Caki2 (cell line): ENCODE results near the gene FER. TPM values are rescaled to one million over a fixed set of nuclear protein-coding genes. Genes with fewer than 3 reads are reported as not detected.
"Not testable (repeated sequence)": the region's sequence is repeated elsewhere in the genome, so short reads cannot be mapped to it uniquely, and the experiment has no call there.

Experiments
- DNase-seq: peaks from one replicate; pipeline ENCODE4 v3.0.0-alpha.2; 2015; ENCODE audit warnings: low read depth
- in situ Hi-C: cut with HindIII; loops from 2 replicates; pipeline ENCODE4 v1.10.0; 2016; ENCODE audit warnings: low sequenced_read_pairs, low pct_unique_long_range_greater_than_20kb, mixed read lengths
- total RNA-seq: library from RNA; depleted of rRNA; stranded (reverse); fragments of >200 nt; shearing (Covaris generic); gene quantifications from 2 replicates; pipeline ENCODE4 v1.2.3, GENCODE V29; 2014; ENCODE audit warnings: low replicate concordance

The FER gene
- total RNA-seq, 1 experiment from 2014 or later: 5.1 TPM

DNA sequence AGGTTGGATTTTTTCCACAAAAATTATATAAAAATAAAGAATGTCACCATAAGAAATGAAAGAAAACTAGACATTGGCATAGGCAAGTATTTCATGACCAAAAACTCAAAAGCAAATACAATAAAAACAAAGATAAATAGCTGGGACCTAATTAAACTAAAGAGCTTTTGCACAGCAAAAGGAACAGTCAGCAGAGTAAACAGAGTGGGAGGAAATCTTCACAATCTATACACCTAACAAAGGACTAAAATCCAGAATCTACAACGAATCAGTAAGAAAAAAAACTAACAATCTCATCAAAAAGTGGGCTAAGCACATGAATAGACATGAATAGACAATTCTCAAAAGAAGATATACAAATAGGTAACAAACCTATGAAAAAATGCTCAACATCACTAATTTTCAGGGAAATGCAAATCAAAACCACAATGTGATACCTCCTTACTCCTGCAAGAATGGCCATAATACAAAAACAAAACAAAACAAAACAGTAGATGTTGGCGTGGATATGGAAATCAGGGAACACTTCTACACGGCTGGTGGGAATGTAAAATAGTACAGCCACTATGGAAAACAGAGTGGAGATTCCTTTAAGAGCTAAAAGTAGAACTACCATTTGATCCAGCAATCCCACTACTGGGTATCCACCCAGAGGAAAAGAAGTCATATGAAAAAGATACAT, 94.7 kb downstream of the FER start:
- DNase-seq, in situ Hi-C loops: not testable (repeated sequence)

DNA sequence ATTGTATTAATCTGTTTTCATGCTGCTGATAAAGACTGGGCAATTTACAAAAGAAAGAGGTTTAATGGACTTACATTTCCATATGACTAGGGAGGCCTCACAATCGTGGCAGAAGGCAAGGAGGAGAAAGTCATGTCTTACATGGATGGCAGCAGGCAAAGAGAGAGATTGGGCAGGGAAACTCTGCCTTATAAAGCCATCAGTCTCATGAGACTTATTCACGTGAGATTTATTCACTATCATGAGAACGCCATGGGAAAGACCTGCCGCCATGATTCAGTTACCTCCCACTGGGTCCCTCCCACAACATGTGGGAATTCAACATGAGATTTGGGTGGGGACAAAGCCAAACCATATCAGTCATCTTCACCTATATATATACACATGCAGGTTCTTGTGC, 103.4 kb downstream of the FER start:
- DNase-seq, in situ Hi-C loops: not testable (repeated sequence)

DNA sequence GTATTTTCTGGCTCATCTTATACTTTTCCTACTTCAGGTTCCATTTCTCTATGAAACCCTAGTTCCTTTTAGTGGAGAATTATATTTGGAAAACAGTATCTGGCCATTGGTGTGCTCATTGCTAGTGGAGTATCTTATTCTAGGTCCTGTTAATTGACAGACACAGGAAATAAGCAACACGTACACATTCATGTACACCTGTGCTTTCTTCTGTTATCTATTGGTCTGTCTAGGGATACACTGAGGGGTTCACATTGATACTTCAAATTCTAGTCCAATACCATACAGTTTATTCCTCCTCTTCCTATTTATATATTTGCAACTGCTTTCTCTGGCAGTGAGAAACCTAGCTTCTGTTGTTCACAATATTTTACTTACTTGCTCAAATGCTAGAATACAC, 110.2 kb downstream of the FER start:
- in situ Hi-C loops: no loop called here
- no peak for DNase-seq

DNA sequence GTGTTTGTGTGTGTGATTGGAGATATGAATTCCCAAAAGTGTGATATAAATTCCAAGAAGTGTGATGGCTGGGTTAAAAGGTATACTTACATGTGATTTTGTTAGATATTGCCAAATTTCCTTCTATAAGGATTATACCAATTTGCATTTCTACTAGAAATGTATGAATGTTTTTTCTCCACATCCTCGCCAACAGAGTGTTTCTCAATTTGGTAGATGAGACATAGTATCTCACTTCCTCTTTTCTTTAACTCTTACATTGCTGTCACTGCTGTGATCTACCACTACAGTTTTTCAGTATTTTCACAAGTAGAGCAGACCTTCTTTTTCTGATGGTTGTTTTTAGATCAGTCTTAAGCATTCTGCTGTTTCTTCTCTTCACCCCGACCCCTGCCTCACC, 111.3 kb downstream of the FER start:
- in situ Hi-C loops: no loop called here
- DNase-seq: no peak

DNA sequence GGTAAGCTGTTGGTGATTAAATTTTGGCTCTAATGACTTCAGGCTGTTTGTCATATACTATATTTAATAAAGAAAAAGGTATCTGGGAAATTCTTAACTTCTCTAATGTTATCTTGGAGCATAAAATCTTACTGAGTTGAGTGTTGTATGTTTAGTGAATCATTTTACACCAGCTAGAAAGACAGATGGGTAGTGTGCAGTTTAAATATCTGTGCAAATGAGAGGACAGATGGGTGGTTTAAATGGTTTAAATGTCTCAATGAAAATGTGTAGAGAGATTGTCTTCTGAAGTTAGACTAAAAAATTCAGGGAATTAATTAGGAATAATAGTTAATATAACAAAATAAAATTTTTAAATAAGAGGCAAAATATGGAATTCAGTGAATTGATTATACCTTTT, 114.5 kb downstream of the FER start:
- no peak for DNase-seq
- in situ Hi-C loops: no loop called here

DNA sequence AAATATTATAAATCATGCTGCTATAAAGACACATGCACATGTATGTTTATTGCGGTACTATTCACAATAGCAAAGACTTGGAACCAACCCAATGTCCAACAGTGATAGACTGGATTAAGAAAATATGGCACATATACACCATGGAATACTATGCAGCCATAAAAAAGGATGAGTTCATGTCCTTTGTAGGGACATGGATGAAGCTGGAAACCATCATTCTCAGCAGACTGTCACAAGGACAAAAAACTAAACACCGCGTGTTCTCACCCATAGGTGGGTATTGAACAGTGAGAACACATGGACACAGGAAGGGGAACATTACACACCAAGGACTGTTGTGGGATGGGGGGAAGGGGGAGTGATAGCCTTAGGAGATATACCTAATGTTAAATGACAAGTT, 118.4 kb downstream of the FER start:
- in situ Hi-C loops, DNase-seq: not testable (repeated sequence)

DNA sequence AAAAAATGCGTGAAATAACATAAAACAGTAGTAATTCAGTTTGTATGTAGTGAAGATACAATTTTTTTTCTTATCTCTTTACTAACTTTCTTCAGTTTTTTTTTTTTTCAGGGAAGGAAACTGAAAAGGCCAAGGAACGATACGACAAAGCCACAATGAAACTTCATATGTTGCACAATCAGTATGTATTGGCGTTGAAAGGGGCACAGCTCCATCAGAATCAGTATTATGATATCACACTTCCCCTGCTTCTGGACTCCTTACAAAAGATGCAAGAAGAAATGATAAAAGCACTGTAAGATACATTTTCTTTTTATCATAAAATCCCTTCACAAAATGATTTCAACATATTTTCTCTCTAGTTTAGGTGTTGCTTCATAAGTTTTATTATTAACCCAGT, 120.0 kb downstream of the FER start:
- in situ Hi-C loops: no loop called here
- no peak for DNase-seq

DNA sequence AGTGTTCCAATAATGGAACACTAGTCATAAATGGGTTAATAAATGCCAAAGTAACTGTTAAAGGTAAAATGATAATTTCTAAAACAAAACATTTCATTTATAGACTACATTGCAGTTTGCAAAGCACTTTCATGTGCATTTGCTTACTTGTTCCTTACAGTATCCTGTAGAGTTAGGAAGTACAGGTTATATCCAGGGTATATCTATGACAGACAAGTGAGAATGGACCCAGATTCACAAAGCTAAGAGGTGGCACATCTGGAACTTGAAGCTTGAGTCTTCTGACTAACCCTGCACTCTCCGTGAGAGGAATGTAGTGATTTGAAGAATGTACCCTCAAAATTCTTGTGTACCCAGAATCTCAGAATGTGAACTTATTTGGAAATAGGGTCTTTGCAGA, 121.4 kb downstream of the FER start:
- no peak for DNase-seq
- in situ Hi-C loops: no loop called here

DNA sequence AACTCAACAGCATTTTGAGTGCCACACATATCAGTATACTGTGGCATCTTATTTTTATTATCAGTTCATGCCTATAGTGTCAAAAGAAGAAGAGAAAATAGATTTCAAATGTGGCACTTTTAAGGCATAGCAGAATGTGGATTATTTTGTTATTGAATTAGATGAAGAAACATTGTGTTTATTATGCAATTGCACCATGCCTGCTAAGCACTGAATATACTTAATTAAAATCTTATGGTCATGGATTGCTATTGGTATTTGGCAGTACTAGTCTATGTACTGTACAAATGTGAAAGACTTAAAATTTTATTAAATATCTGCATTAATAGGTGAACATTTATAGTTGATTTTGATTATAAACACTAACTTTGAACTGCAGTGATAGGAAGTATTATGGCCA, 128.8 kb downstream of the FER start:
- DNase-seq: no peak
- in situ Hi-C loops: no loop called here

DNA sequence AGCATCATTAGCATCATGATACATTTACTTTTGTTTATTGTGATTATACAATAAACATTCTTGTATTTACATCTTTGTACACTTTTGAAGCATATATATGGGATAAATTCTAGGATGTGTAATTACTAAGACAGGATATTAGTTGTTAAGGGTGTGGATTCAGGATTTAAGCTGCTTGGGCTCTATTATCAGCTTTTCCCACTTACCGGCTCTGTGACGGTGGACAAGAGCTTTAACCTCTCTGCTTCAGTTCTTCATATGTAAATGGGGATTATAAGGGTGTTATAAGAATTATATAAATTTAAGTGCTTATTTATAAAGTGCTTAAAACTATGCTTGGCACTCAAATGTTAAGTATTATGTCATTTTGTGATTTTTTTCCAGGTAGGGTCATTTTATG, 131.1 kb downstream of the FER start:
- DNase-seq: no peak
- in situ Hi-C loops: no loop called here

DNA sequence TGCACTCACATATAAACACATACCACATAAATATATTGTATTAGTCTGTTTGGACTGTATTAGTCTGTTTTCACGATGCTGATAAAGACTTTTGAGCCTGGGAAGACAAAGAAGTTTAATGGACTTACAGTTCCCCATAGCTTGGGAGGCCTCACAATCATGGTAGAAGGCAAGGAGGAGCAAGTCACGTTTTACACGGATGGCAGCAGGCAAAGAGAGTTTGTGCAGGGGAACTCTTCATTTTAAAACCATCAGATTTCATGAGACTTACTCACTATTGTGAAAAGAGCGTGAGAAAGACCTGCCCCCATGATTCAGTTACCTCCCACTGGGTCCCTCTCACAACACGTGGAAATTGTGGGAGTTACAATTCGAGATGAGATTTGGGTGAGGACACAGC, 133.4 kb downstream of the FER start:
- no peak for DNase-seq
- in situ Hi-C loops: no loop called here

DNA sequence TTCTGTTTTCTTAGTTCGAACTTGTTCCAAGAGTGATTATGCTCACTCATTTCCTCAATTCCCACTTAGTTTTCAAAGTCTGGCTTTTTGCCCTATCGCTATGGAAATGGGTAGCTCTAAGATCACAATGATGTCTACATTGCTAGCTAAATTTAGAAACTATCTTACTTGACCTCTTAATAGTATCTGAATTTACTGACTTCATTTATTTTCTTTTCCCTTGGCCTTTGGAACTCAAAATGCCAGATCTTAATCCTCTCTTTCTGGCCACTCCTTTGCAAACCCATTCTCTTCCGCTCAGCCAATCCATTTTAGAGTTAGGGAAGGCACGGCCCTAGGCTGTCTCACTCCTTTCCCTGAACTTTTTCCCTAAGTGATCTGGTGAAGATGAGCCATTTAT, 137.0 kb downstream of the FER start:
- in situ Hi-C loops: no loop called here
- DNase-seq: peak; percentile 68

DNA sequence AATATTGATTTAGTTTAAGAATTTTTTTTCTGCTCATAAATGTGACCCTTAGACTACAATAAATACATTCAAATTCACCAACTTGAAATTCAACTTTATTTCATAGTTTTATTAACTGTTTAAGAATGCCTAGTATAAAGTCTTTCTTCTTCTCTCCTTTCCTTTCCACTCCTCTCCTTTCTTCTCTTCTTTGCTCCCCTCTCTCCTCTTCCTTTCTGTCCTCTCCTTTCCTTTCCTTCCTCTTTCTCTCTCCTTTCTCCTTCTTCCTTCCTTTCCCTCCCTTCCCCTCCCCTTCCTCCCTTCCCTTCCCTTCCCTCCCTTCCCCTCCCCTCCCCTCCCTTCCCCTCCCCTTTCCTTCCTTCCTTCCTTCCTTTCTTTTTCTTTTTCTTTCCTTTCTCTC, 150.6 kb downstream of the FER start:
- in situ Hi-C loops: no loop called here
- DNase-seq: no peak

DNA sequence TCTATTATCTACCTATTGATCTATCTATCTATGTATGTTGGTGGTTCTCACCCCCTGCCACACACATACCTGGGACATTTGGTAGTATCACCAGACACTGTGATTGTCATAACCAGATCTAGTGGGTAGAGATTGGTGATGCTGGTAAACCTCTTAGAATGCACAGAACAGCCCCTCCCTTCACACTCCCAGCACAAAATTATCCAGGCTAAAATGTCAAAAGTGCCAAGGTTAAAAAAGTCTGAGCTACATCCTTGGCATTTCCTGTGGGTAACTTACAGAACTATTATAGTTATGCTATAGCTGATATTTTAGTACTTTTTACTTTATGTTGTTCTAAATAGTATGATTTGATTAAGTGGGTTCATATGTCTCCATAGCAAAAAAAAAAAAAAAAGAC, 151.0 kb downstream of the FER start:
- in situ Hi-C loops: no loop called here
- DNase-seq: no peak

DNA sequence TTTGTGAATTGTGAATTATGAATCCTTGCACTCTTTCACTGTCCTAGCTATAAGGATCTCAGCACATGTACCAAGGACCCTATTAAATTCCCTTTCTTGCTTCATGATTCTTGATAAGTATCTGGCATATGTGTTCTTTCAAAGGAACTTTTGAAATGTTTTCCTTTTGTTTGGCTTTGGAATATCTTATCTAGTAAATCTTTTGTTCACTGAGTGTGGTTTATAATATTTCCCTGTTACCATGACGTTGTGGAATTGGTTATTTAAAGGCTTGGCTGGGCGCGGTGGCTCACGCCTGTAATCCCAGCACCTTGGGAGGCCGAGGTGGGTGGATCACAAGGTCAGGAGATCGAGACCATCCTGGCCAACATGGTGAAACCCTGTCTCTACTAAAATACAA, 151.5 kb downstream of the FER start:
- in situ Hi-C loops: not testable (repeated sequence)

DNA sequence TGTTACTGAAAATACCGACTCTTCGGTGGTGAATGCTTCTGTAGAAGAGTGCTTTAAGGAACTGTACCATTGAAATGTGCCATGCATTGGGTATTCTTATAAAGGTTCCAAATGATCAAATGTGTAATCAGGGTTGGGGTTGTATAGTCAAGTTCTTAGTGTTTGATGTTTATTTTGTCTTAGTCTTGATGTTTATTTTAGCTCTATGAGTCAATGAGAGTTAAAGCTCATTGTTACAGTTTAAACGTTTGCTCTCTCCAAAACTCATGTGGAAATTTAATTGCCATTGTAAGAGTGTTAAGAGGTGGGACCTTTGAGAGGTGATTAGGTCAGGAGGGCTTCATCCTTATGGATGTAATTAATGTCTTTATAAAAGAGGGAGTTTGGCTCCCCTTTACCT, 153.0 kb downstream of the FER start:
- in situ Hi-C loops: no loop called here
- peak; percentile 11 for DNase-seq

More for the DNA sequence above, 151.5 kb downstream of the FER start:
- DNase-seq: not testable (repeated sequence)

DNA sequence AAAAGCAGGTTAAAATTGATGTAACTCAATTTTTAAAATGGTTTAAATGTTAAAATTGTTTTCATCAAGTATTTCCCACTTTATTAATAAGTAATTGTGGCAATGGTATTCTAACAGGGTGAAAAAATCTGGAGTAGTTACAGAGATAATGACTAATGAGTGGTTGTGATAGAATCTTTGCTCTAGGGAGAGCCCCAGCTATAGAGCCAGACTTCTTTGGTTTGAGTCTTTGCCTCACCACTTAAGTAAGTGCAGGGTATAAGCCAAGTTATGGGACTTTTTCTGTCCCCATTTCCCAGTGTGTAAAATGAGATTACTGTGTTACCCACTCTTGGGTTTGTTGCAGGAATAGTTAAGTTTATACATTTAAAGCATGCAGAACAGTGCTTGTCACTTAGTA, 158.1 kb downstream of the FER start:
- in situ Hi-C loops: no loop called here
- no peak for DNase-seq

DNA sequence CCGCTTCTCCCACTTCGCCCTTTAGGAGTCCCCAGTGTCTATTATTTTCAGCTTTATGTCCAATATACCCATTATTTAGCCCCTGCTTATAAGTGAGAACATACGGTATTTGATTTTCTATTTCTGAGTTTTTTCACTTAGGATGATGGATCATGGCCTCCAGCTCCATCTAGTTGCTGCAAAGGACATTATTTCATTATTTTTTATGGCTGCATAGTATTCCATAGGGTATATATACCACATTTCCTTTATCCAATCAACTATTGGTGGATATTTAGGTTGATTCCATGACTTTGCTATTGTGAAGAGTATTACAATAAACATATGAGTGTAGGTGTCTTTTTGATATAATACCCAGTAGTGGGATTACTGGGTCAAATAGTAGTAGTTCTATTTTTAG, 162.9 kb downstream of the FER start:
- in situ Hi-C loops: no loop called here
- DNase-seq: no peak

DNA sequence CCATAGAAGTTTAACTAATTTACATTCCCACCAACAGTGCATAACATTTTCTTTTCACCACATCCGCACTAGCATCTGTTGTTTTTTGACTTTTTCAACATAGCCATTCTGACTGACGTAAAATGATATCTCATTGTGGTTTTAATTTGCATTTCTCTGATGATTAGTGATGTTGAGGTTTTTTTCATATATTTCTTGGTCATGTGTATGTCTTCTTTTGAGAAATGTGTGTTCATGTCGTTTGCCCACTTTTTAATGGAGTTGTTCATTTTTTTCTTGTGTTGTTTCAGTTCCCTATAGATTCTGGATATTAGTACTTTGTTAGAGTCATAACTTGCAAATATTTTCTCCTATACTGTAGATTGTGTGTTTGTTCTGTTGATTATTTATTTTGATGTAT, 163.4 kb downstream of the FER start:
- in situ Hi-C loops: no loop called here
- no peak for DNase-seq

DNA sequence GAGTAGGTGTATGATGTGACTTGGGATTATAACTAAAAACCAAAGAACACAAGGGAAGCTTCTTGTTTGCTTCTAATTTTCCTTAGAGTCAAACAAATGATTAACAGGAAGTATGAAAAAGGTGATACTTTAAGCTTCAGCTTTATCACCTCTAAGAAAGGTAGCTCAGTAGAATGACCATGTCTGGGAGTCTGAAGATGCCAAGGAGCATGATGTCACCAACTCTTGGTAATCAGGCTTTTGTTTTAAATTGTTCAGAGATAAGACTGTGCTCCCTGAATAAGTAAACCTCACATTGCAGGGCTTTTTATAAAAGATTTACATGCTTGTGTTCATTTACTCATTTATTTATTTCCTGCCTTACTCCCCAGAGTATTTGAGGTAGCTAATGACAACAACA, 169.9 kb downstream of the FER start:
- no peak for DNase-seq
- in situ Hi-C loops: no loop called here
